Smooth muscle cell (in vitro differentiated cells): ENCODE results near the gene RBM34. TPM values are rescaled to one million over a fixed set of nuclear protein-coding genes. Genes with fewer than 3 reads are reported as not detected.
"Not testable (repeated sequence)": the region's sequence is repeated elsewhere in the genome, so short reads cannot be mapped to it uniquely, and the experiment has no call there.

Source experiments
- DNase-seq: peaks from one replicate; lab custom pipeline; 2025; ENCODE audit not compliant: unreplicated experiment; lab: John Stamatoyannopoulos, UW
- H2AFZ ChIP-seq: fragments of 200-600 bp; sonication (generic); 2 replicates; pipeline ENCODE4 v1.6.0; 2016; ENCODE audit warnings: antibody characterized with exemption, low read depth, mild to moderate bottlenecking
- H3F3A ChIP-seq: fragments of 200-600 bp; sonication (generic); 2 replicates; pipeline ENCODE4 v1.6.0; 2017; ENCODE audit warnings: antibody characterized with exemption, low read depth
- H3K27ac ChIP-seq: fragments of 200-600 bp; sonication (generic); 2 replicates; pipeline ENCODE4 v1.5.1; 2016; ENCODE audit warnings: low read depth, mild to moderate bottlenecking
- H3K27me3 ChIP-seq: fragments of 200-600 bp; sonication (generic); 2 replicates; pipeline ENCODE4 v1.6.1; 2016; ENCODE audit warnings: low read depth, mild to moderate bottlenecking
- H3K36me3 ChIP-seq: fragments of 200-600 bp; sonication (generic); 2 replicates; pipeline ENCODE4 v1.5.1; 2016; ENCODE audit warnings: low read depth
- H3K4me1 ChIP-seq: fragments of 200-600 bp; sonication (generic); 2 replicates; pipeline ENCODE4 v1.5.1; 2016; ENCODE audit warnings: low read depth
- H3K4me2 ChIP-seq: fragments of 200-600 bp; sonication (generic); 2 replicates; pipeline ENCODE4 v1.6.0; 2016; ENCODE audit warnings: mild to moderate bottlenecking
- H3K4me3 ChIP-seq: fragments of 200-600 bp; sonication (generic); 2 replicates; pipeline ENCODE4 v1.5.1; 2016; ENCODE audit warnings: mild to moderate bottlenecking
- H3K79me2 ChIP-seq: fragments of 200-600 bp; sonication (generic); 2 replicates; pipeline ENCODE4 v1.6.0; 2016; ENCODE audit warnings: low read depth, mild to moderate bottlenecking
- H3K9ac ChIP-seq: fragments of 200-600 bp; sonication (generic); 2 replicates; pipeline ENCODE4 v1.6.0; 2016; ENCODE audit warnings: low read depth
- H3K9me3 ChIP-seq: fragments of 200-600 bp; sonication (generic); replicated peaks from 2 replicates; pipeline ENCODE4 v1.5.1; 2016; ENCODE audit warnings: low read depth
- H4K20me1 ChIP-seq: fragments of 200-600 bp; sonication (generic); 2 replicates; pipeline ENCODE4 v1.6.0; 2016; ENCODE audit warnings: low read depth
- WGBS: methylation state at CpG from one replicate; pipeline ENCODE4 v1.1.7; 2016; ENCODE audit warnings: low lambda C conversion rate; 5-methylcytosine and 5-hydroxymethylcytosine counted together
- polyA plus RNA-seq: library from polyadenylated mRNA; unstranded; fragments of >200 nt; fragmentation: Nextera tagmentation; extraction: Ambion mirVana; gene quantifications from 2 replicates; pipeline ENCODE4 v1.2.1, GENCODE V29; 2016
- total RNA-seq: library from RNA; depleted of rRNA; stranded (reverse); fragments of >200 nt; gene quantifications from 2 replicates; pipeline ENCODE4 v1.2.3, GENCODE V29; 2014
- TF ChIP-seq, protein P1 (sequence below): fragments of 200-600 bp; sonication (generic); IDR thresholded peaks from 2 replicates; pipeline ENCODE4 v1.5.1; 2017; ENCODE audit warnings: borderline replicate concordance, mild to moderate bottlenecking, antibody characterized with exemption; ENCODE audit not compliant: insufficient read depth, poor library complexity, severe bottlenecking

Gene RBM34
- total and polyA plus RNA-seq, 2 experiments from 2014 or later: 59.9 to 68.0 TPM

DNA sequence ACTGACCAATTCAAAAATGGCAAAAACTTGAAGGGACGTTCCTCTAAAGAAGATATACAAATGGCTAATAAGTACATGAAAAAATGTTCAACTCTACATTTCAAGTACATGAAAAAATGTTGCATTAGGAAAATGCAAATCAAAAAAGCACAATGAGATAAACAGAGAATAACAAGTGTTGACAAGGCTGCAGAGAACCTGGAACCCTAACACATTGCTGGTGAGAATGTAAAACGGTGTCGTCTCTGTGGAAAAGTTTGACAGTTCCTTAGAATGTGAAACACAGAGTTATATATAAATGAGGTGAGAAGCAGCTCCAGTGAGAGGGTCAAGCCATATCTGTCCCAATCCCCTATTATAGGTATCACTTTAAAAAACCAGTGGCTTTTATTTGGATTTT lies 44.6 kb upstream of the RBM34 start:
- peaks cover 6% of the 10 kb centered on the region for H3K79me2 ChIP-seq
- no peaks in the 10 kb centered on the region for H3K27me3 ChIP-seq
- H3K4me2 ChIP-seq: no peak overlapping the region
- TF ChIP-seq, protein P1, sequence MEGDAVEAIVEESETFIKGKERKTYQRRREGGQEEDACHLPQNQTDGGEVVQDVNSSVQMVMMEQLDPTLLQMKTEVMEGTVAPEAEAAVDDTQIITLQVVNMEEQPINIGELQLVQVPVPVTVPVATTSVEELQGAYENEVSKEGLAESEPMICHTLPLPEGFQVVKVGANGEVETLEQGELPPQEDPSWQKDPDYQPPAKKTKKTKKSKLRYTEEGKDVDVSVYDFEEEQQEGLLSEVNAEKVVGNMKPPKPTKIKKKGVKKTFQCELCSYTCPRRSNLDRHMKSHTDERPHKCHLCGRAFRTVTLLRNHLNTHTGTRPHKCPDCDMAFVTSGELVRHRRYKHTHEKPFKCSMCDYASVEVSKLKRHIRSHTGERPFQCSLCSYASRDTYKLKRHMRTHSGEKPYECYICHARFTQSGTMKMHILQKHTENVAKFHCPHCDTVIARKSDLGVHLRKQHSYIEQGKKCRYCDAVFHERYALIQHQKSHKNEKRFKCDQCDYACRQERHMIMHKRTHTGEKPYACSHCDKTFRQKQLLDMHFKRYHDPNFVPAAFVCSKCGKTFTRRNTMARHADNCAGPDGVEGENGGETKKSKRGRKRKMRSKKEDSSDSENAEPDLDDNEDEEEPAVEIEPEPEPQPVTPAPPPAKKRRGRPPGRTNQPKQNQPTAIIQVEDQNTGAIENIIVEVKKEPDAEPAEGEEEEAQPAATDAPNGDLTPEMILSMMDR: no peak
- no peak overlapping the region for H3K4me3 ChIP-seq
- peaks cover 6% of the 10 kb centered on the region for H3K36me3 ChIP-seq
- no peaks in the 10 kb centered on the region for H3K9me3 ChIP-seq
- no peak overlapping the region for H3K9ac ChIP-seq
- WGBS: 95% methylated on average over 3 of the region's 3 CpGs
- H4K20me1 ChIP-seq: no peaks in the 10 kb centered on the region
- no peak overlapping the region for H2AFZ ChIP-seq
- H3K4me1 ChIP-seq: no peaks in the 10 kb centered on the region
- DNase-seq: no peak
- H3F3A ChIP-seq: no peaks in the 10 kb centered on the region
- H3K27ac ChIP-seq: no peak overlapping the region

DNA sequence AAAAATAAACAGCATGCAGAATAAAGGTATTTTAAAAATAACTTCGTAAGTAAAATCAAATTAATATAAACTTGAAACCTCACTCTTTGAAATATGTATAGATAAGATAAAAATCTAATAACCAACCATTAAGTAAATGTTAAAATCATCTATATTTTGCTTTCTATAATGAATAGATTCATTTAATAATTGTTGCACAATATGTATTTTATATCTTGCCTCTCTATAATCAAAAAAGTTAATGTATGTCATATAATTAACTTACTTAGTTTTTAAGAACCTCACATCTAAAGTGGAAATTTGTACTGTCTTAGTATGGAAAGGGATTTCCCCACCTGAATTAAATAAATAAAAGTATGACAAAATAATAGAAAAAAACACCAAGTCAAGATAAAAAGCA lies 42.4 kb upstream of the RBM34 start:
- no peak for DNase-seq
- TF ChIP-seq, protein P1: no peak
- H3K79me2 ChIP-seq: peaks cover 6% of the 10 kb centered on the region
- no peak overlapping the region for H3K27ac ChIP-seq
- 97% methylated on average over 1 of the region's 1 CpG for WGBS
- H3K4me2 ChIP-seq: no peak overlapping the region
- peaks cover 10% of the 10 kb centered on the region for H4K20me1 ChIP-seq
- no peaks in the 10 kb centered on the region for H3K9me3 ChIP-seq
- H3K36me3 ChIP-seq: peaks cover 6% of the 10 kb centered on the region
- H3K4me3 ChIP-seq: no peak overlapping the region
- H3K27me3 ChIP-seq: no peaks in the 10 kb centered on the region
- H3F3A ChIP-seq: peaks cover 5% of the 10 kb centered on the region
- no peak overlapping the region for H3K9ac ChIP-seq
- H2AFZ ChIP-seq: no peak overlapping the region
- H3K4me1 ChIP-seq: peaks cover 4% of the 10 kb centered on the region

DNA sequence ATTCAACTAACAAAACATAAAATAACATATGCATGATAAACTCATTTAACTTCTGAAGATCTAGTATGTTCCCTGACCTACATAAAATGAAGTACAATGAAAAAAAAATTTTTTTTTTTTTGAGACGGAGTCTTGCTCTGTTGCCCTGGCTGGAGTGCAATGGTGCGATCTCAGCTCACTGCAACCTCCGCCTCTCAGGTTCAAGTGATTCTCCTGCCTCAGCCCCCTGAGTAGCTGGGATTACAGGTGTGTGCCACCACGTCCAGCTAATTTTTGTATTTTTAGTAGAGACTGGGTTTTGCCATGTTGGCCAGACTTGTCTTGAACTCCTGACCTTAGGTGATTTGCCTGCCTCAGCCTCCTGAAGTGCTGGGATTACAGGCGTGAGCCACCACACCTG lies 41.4 kb upstream of the RBM34 start:
- not testable (repeated sequence) for H3K4me2 ChIP-seq, H3K9me3 ChIP-seq, H3K27ac ChIP-seq, H3K36me3 ChIP-seq, H3K4me3 ChIP-seq, DNase-seq, H3K27me3 ChIP-seq, H3K4me1 ChIP-seq, H3K9ac ChIP-seq, H3F3A ChIP-seq, H3K79me2 ChIP-seq, H2AFZ ChIP-seq
- 98% methylated on average over 5 of the region's 5 CpGs for WGBS
- peaks cover 15% of the 10 kb centered on the region for H4K20me1 ChIP-seq

DNA sequence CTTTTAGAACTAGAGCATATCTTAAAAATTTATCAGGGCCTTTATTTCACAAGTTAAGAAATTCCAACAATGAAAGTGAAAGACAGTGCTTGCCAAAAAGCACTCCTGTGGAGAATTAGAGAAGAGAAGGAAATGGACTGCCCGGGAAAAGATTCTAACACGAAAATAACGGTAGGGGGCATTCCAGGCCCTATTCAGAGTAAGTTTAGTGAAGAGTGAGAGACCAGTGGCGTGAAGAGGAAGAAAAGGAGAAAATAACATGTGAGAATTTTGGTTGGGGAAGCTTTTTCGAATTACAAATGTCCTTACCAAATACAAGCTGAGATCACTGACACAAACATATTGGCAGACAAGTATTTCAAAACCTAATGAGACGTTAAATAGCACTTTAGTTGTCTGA lies 38.4 kb upstream of the RBM34 start:
- no peaks in the 10 kb centered on the region for H3K9me3 ChIP-seq
- H3F3A ChIP-seq: peaks cover 8% of the 10 kb centered on the region
- no peak overlapping the region for H3K9ac ChIP-seq
- no peak overlapping the region for H3K4me2 ChIP-seq
- no peak overlapping the region for H3K4me3 ChIP-seq
- peaks cover 4% of the 10 kb centered on the region for H3K4me1 ChIP-seq
- WGBS: 48% methylated on average over 6 of the region's 6 CpGs
- no peak overlapping the region for H2AFZ ChIP-seq
- no peak for DNase-seq
- H3K79me2 ChIP-seq: peaks cover 5% of the 10 kb centered on the region
- no peak overlapping the region for H3K27ac ChIP-seq
- no peaks in the 10 kb centered on the region for H3K27me3 ChIP-seq
- peaks cover 22% of the 10 kb centered on the region for H3K36me3 ChIP-seq
- TF ChIP-seq, protein P1: peak; percentile 8
- H4K20me1 ChIP-seq: peaks cover 19% of the 10 kb centered on the region
